HEK293 (cell line): ENCODE data around the gene SH2B2.

ENCODE experiments used
- EGR2 ChIP-seq: fragments of 450-650 bp; formaldehyde crosslinking; IDR thresholded peaks from 2 replicates; pipeline ENCODE4 v1.5.1; 2016; ENCODE audit warnings: low read depth, missing biosample characterization, missing genetic modification characterization
- GLIS1 ChIP-seq: fragments of 450-650 bp; formaldehyde crosslinking; IDR thresholded peaks from 2 replicates; pipeline ENCODE4 v1.5.1; 2016; ENCODE audit warnings: missing biosample characterization, missing genetic modification characterization
- KLF1 ChIP-seq: fragments of 450-650 bp; formaldehyde crosslinking; IDR thresholded peaks from 2 replicates; pipeline ENCODE4 v1.5.1; 2016; ENCODE audit warnings: missing biosample characterization, missing genetic modification characterization
- MZF1 ChIP-seq: fragments of 450-650 bp; formaldehyde crosslinking; IDR thresholded peaks from 2 replicates; pipeline ENCODE4 v1.5.1; 2017; ENCODE audit warnings: missing biosample characterization, missing genetic modification characterization, borderline replicate concordance
- SCRT2 ChIP-seq: fragments of 450-650 bp; formaldehyde crosslinking; IDR thresholded peaks from 2 replicates; pipeline ENCODE4 v1.5.1; 2016; ENCODE audit warnings: missing biosample characterization, missing genetic modification characterization
- SP2 ChIP-seq: fragments of 450-650 bp; formaldehyde crosslinking; IDR thresholded peaks from 2 replicates; pipeline ENCODE4 v1.5.1; 2016; ENCODE audit warnings: missing biosample characterization, missing genetic modification characterization
- YY1 ChIP-seq: fragments of 450-650 bp; formaldehyde crosslinking; IDR thresholded peaks from 2 replicates; pipeline ENCODE4 v1.5.1; 2018; ENCODE audit warnings: missing biosample characterization, missing genetic modification characterization
- ZBTB11 ChIP-seq: fragments of 450-650 bp; formaldehyde crosslinking; conservative IDR thresholded peaks from 2 replicates; pipeline ENCODE4 v1.5.1; 2016; ENCODE audit warnings: low read depth, missing biosample characterization, missing genetic modification characterization
- ZBTB17 ChIP-seq: fragments of 450-650 bp; formaldehyde crosslinking; IDR thresholded peaks from 2 replicates; pipeline ENCODE4 v1.5.1; 2016; ENCODE audit warnings: missing biosample characterization, missing genetic modification characterization
- ZBTB20 ChIP-seq: fragments of 450-650 bp; formaldehyde crosslinking; IDR thresholded peaks from 2 replicates; pipeline ENCODE4 v1.5.1; 2016; ENCODE audit warnings: missing biosample characterization, missing genetic modification characterization
- ZBTB26 ChIP-seq: fragments of 450-650 bp; formaldehyde crosslinking; optimal IDR thresholded peaks from 2 replicates; pipeline ENCODE3; 2016; ENCODE audit warnings: missing biosample characterization, mild to moderate bottlenecking, missing genetic modification characterization
- ZBTB7A ChIP-seq: fragments of 450-650 bp; formaldehyde crosslinking; IDR thresholded peaks from 2 replicates; pipeline ENCODE4 v1.5.1; 2016; ENCODE audit warnings: low read depth, missing biosample characterization, missing genetic modification characterization
- ZBTB8A ChIP-seq: fragments of 450-650 bp; formaldehyde crosslinking; IDR thresholded peaks from 2 replicates; pipeline ENCODE4 v1.5.1; 2016; ENCODE audit warnings: missing biosample characterization, missing genetic modification characterization
- ZIC2 ChIP-seq: fragments of 450-650 bp; formaldehyde crosslinking; IDR thresholded peaks from 2 replicates; pipeline ENCODE4 v1.5.1; 2016; ENCODE audit warnings: missing biosample characterization, missing genetic modification characterization
- ZNF114 ChIP-seq: fragments of 450-650 bp; formaldehyde crosslinking; IDR thresholded peaks from 2 replicates; pipeline ENCODE4 v1.5.0; 2017; ENCODE audit warnings: missing biosample characterization, missing genetic modification characterization
- ZNF133 ChIP-seq: fragments of 450-650 bp; formaldehyde crosslinking; IDR thresholded peaks from 2 replicates; pipeline ENCODE4 v1.5.1; 2016; ENCODE audit warnings: missing biosample characterization, missing genetic modification characterization
- ZNF184 ChIP-seq: fragments of 450-650 bp; IDR thresholded peaks from 2 replicates; pipeline ENCODE4 v1.5.1; 2018; ENCODE audit warnings: missing biosample characterization, mild to moderate bottlenecking, missing genetic modification characterization
- ZNF302 ChIP-seq: fragments of 450-650 bp; formaldehyde crosslinking; IDR thresholded peaks from 2 replicates; pipeline ENCODE4 v1.5.1; 2016; ENCODE audit warnings: missing biosample characterization, missing genetic modification characterization, low read depth
- ZNF335 ChIP-seq: fragments of 450-650 bp; formaldehyde crosslinking; conservative IDR thresholded peaks from 2 replicates; pipeline ENCODE4 v1.5.1; 2016; ENCODE audit warnings: missing biosample characterization, missing genetic modification characterization
- ZNF341 ChIP-seq: fragments of 450-650 bp; formaldehyde crosslinking; IDR thresholded peaks from 2 replicates; pipeline ENCODE4; 2016; ENCODE audit warnings: low read depth, missing biosample characterization, missing genetic modification characterization
- ZNF580 ChIP-seq: fragments of 450-650 bp; formaldehyde crosslinking; IDR thresholded peaks from 2 replicates; pipeline ENCODE4 v1.5.1; 2016; ENCODE audit warnings: missing biosample characterization, missing genetic modification characterization
- ZXDB ChIP-seq: fragments of 450-650 bp; formaldehyde crosslinking; IDR thresholded peaks from 2 replicates; pipeline ENCODE4 v1.5.1; 2016; ENCODE audit warnings: missing biosample characterization, missing genetic modification characterization
- TF ChIP-seq, protein P1 (sequence below): fragments of 450-650 bp; formaldehyde crosslinking; IDR thresholded peaks from 2 replicates; pipeline ENCODE4 v1.5.1; 2016; ENCODE audit warnings: missing biosample characterization, missing genetic modification characterization
- TF ChIP-seq, protein P2 (sequence below): fragments of 450-650 bp; formaldehyde crosslinking; IDR thresholded peaks from 2 replicates; pipeline ENCODE4 v1.5.1; 2016; ENCODE audit warnings: missing biosample characterization, missing genetic modification characterization
- TF ChIP-seq, protein P3 (sequence below): fragments of 450-650 bp; formaldehyde crosslinking; IDR thresholded peaks from 2 replicates; pipeline ENCODE4 v1.5.1; 2017; ENCODE audit warnings: missing biosample characterization, missing genetic modification characterization

Gene SH2B2

DNA sequence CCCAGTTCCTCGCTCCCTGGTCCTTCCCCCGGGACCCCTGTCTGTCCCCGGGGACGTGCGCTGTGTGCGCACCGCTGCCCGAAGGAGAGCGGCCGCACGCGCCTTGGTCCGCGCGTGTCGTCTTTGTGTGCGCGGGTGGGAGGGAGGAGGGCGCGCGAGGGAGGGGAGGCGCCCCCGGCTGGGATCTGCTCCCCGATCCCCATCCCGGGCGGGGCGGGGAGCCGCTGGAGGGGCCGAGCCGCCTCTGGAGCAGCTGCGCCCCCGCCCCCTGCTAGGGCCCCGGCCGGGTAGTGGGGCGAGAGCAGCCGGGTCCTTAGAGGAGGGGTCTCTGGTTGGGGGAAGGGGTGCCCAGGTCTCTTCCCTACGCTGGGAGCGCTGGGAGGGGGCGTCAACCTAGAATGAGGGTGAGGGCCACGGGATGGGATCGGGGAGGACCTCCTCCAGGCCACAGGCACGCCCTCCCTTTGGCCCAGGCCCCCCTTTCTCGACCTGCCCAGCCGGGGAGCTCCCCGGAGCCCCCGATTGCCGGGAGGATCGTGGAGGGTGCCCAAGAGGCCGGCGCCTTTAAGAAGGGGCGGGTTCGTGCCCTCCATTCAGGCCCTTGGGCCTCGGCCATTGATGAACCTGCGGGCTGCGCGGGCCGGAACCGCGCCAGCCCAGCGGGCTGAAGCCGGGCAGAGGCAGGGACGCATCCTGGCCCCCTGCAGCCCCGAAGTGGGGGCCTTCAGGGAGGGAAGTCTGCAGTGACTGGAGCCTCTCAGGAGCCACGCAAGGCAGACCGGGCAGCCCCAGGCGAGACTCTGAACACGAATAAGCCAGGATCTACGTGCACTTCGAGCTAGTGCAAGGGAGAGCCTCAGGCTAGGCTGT lies 678 bp downstream of the SH2B2 start (continued):
- TF ChIP-seq ZXDB (tag by site-specific recombination) (no peak; the same call in 1 of the 2 replicates), ZBTB26 (peak; percentile 84), ZNF133 (no peak), MZF1 (tag by site-specific recombination) (0 out of 2 replicates have a peak, but pooled peaks have one; percentile 33), KLF1 (tag by site-specific recombination) (0 out of 2 replicates have a peak, but pooled peaks have one; percentile 40), ZBTB17 (tag by site-specific recombination) (peak; percentile 66; the same call in 1 of the 2 replicates), ZIC2 (peak; percentile 50; the same call in 1 of the 2 replicates), ZBTB11 (0 out of 2 replicates have a peak, but pooled peaks have one; percentile 7), EGR2 (peak; percentile 4; the same call in 1 of the 2 replicates), ZNF184 (tag by site-specific recombination) (no peak), SP2 (peak; percentile 51; the same call in 1 of the 2 replicates), YY1 (tag by site-specific recombination) (peak; percentile 62), GLIS1 (tag by site-specific recombination) (peak; percentile 80), ZNF302 (tag by site-specific recombination) (no peak), ZBTB8A (tag by site-specific recombination) (peak; percentile 90), ZNF341 (tag by site-specific recombination) (peak; percentile 41; the same call in 1 of the 2 replicates), ZNF335 (peak; percentile 99), SCRT2 (tag by site-specific recombination) (no peak), ZNF580 (tag by site-specific recombination) (no peak), ZBTB7A (tag by site-specific recombination) (peak; percentile 33; the same call in 1 of the 2 replicates), ZBTB20 (tag by site-specific recombination) (0 out of 2 replicates have a peak, but pooled peaks have one; percentile 13), ZNF114 (tag by site-specific recombination) (no peak)
- TF ChIP-seq, protein P1, sequence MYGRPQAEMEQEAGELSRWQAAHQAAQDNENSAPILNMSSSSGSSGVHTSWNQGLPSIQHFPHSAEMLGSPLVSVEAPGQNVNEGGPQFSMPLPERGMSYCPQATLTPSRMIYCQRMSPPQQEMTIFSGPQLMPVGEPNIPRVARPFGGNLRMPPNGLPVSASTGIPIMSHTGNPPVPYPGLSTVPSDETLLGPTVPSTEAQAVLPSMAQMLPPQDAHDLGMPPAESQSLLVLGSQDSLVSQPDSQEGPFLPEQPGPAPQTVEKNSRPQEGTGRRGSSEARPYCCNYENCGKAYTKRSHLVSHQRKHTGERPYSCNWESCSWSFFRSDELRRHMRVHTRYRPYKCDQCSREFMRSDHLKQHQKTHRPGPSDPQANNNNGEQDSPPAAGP (tag by site-specific recombination) = peak; percentile 18; the same call in 1 of the 2 replicates
- TF ChIP-seq, protein P2, sequence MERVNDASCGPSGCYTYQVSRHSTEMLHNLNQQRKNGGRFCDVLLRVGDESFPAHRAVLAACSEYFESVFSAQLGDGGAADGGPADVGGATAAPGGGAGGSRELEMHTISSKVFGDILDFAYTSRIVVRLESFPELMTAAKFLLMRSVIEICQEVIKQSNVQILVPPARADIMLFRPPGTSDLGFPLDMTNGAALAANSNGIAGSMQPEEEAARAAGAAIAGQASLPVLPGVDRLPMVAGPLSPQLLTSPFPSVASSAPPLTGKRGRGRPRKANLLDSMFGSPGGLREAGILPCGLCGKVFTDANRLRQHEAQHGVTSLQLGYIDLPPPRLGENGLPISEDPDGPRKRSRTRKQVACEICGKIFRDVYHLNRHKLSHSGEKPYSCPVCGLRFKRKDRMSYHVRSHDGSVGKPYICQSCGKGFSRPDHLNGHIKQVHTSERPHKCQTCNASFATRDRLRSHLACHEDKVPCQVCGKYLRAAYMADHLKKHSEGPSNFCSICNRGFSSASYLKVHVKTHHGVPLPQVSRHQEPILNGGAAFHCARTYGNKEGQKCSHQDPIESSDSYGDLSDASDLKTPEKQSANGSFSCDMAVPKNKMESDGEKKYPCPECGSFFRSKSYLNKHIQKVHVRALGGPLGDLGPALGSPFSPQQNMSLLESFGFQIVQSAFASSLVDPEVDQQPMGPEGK = peak; percentile 61
- TF ChIP-seq, protein P3, sequence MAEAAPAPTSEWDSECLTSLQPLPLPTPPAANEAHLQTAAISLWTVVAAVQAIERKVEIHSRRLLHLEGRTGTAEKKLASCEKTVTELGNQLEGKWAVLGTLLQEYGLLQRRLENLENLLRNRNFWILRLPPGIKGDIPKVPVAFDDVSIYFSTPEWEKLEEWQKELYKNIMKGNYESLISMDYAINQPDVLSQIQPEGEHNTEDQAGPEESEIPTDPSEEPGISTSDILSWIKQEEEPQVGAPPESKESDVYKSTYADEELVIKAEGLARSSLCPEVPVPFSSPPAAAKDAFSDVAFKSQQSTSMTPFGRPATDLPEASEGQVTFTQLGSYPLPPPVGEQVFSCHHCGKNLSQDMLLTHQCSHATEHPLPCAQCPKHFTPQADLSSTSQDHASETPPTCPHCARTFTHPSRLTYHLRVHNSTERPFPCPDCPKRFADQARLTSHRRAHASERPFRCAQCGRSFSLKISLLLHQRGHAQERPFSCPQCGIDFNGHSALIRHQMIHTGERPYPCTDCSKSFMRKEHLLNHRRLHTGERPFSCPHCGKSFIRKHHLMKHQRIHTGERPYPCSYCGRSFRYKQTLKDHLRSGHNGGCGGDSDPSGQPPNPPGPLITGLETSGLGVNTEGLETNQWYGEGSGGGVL = 0 out of 2 replicates have a peak, but pooled peaks have one; percentile 6
